CD8-positive, alpha-beta memory T cell (primary cell): ENCODE measurements around the gene CAPZA1. TPM values are rescaled to one million over a fixed set of nuclear protein-coding genes. Genes with fewer than 3 reads are reported as not detected.
A peak's percentile ranks its signal among the peaks of the same experiment; 100 is the strongest.

Experiments
- CTCF ChIA-PET: fragments of 350-600 bp; sonication (Branson Sonifier 250); formaldehyde crosslinking; loops from one replicate; lab custom pipeline; 2021; ENCODE audit warnings: antibody characterized with exemption; lab: Charles Lee
- POLR2A ChIA-PET: fragments of 350-600 bp; sonication (Branson Sonifier 250); formaldehyde crosslinking; loops from one replicate; lab custom pipeline; 2021; ENCODE audit warnings: antibody characterized with exemption; lab: Charles Lee
- DNase-seq, 5 donors: peaks; one replicate each; pipeline versions ENCODE4 v3.0.0 to v3.0.0-alpha.2; 2020 to 2022; ENCODE audit warnings: mixed read lengths in 1 of 5
- H3K27ac ChIP-seq: one replicate; pipeline ENCODE4 v1.7.0; 2013; ENCODE audit warnings: low read depth, mild to moderate bottlenecking, low read length, moderate library complexity
- H3K27me3 ChIP-seq: 2 replicates; pipeline ENCODE4 v1.7.0; 2013; ENCODE audit warnings: low read length, mild to moderate bottlenecking; ENCODE audit not compliant: insufficient read depth, poor library complexity, severe bottlenecking
- H3K36me3 ChIP-seq: 2 replicates; pipeline ENCODE4 v1.7.0; 2013; ENCODE audit warnings: mild to moderate bottlenecking, low read length, moderate library complexity; ENCODE audit not compliant: insufficient read depth
- H3K4me1 ChIP-seq: 2 replicates; pipeline ENCODE4 v1.7.0; 2013; ENCODE audit warnings: mild to moderate bottlenecking, low read length, moderate library complexity; ENCODE audit not compliant: insufficient read depth
- H3K4me3 ChIP-seq: 2 replicates; pipeline ENCODE4 v1.7.0; 2013; ENCODE audit warnings: mild to moderate bottlenecking, low read length
- H3K9me3 ChIP-seq: 2 replicates; pipeline ENCODE4 v1.7.0; 2013; ENCODE audit warnings: mild to moderate bottlenecking, low read length
- H3K27ac Mint-ChIP-seq, 8 donors: one replicate each; pipeline ENCODE4 v1.8.0; 2020 to 2021; ENCODE audit warnings: mixed read lengths in 8 of 8, mild to moderate bottlenecking in 6 of 8, inconsistent platforms in 3 of 8, moderate library complexity in 3 of 8
- H3K27me3 Mint-ChIP-seq, 2 donors: one replicate each; pipeline ENCODE4 v1.8.0; 2020 to 2021; ENCODE audit warnings: mixed read lengths in 2 of 2, mild to moderate bottlenecking in 1 of 2, moderate library complexity in 1 of 2
- H3K36me3 Mint-ChIP-seq, 3 donors: one replicate each; pipeline ENCODE4 v1.8.0; 2020 to 2021; ENCODE audit warnings: mixed read lengths in 3 of 3, inconsistent platforms in 1 of 3, mild to moderate bottlenecking in 1 of 3
- H3K4me1 Mint-ChIP-seq, 3 donors: one replicate each; pipeline ENCODE4 v1.8.0; 2020 to 2021; ENCODE audit warnings: mixed read lengths in 3 of 3, inconsistent platforms in 1 of 3, mild to moderate bottlenecking in 1 of 3
- H3K4me3 Mint-ChIP-seq, 7 donors: one replicate each; pipeline ENCODE4 v1.8.0; 2020 to 2021; ENCODE audit warnings: mixed read lengths in 7 of 7, mild to moderate bottlenecking in 6 of 7, moderate library complexity in 4 of 7, inconsistent platforms in 2 of 7
- H3K9me3 Mint-ChIP-seq, 5 donors: one replicate each; pipeline ENCODE4 v1.8.0; 2020 to 2022; ENCODE audit warnings: mixed read lengths in 5 of 5, mild to moderate bottlenecking in 3 of 5, moderate library complexity in 2 of 5, inconsistent platforms in 1 of 5
- polyA plus RNA-seq: library from polyadenylated mRNA; unstranded; fragments of 300-500 nt; fragmentation: Illumina TruSeq; gene quantifications from one replicate; pipeline ENCODE4 v1.2.3, GENCODE V29; 2021
- total RNA-seq, 2 experiments: library from RNA; stranded (reverse); gene quantifications; one replicate each; pipeline ENCODE4 v1.2.3, GENCODE V29; 2021

CAPZA1 gene
- total and polyA plus RNA-seq, 3 experiments from 2014 or later, result 212 to 266 (median 255) TPM

GRCh38 chr1:112718691-112719418 lies 99.2 kb downstream of the CAPZA1 start:
- POLR2A ChIA-PET, result no interaction called here
- Mint-ChIP-seq H3K9me3 (no peaks in the 10 kb centered on the region), H3K4me1 (peaks cover 24 to 37% (median 24%) of the 10 kb centered on the region in 3 donors), H3K27ac (peak overlapping the region in 1 of 8 donors; percentile 84), H3K36me3 (peaks cover 0 to 3% (median 2%) of the 10 kb centered on the region in 3 donors), H3K27me3 (peaks cover 11 to 27% of the 10 kb centered on the region in 2 donors), H3K4me3 (peak overlapping the region in 4 of 7 donors; percentile 27 to 46 (median 42))
- H3K4me1 ChIP-seq, result peaks cover 19% of the 10 kb centered on the region
- CTCF ChIA-PET, result interaction anchor here (0.6 to 3.7 kb wide), 21 partner anchors 8 to 963 kb away, joined by 3 to 23 read pairs (median 3); partner anchors contain the start of genes LRIG2, MOV10, SLC16A1 and ST7L
- no peaks in the 10 kb centered on the region for H3K36me3 ChIP-seq
- H3K27ac ChIP-seq, result no peak overlapping the region
- no peaks in the 10 kb centered on the region for H3K9me3 ChIP-seq
- DNase-seq, result peak; percentile 59 to 79 (median 67)
- H3K27me3 ChIP-seq, result peaks cover 13% of the 10 kb centered on the region
- no peak overlapping the region for H3K4me3 ChIP-seq

GRCh38 chr1:112719706-112720105 lies 100.1 kb downstream of the CAPZA1 start:
- Mint-ChIP-seq H3K4me3 (no peak overlapping the region), H3K27ac (no peak overlapping the region), H3K4me1 (peaks cover 17 to 29% (median 21%) of the 10 kb centered on the region in 3 donors), H3K9me3 (no peaks in the 10 kb centered on the region), H3K36me3 (peaks cover 0 to 2% (median 1%) of the 10 kb centered on the region in 3 donors), H3K27me3 (peaks cover 9 to 24% of the 10 kb centered on the region in 2 donors)
- H3K27me3 ChIP-seq, result peaks cover 8% of the 10 kb centered on the region
- H3K4me3 ChIP-seq, result no peak overlapping the region
- no peaks in the 10 kb centered on the region for H3K9me3 ChIP-seq
- no peaks in the 10 kb centered on the region for H3K36me3 ChIP-seq
- CTCF ChIA-PET, result interaction anchor here (0.6 to 3.7 kb wide), 14 partner anchors 10 to 370 kb away, joined by 3 to 23 read pairs (median 4); partner anchors contain the start of genes LRIG2, MOV10 and SLC16A1
- no peak for DNase-seq
- H3K27ac ChIP-seq, result no peak overlapping the region
- H3K4me1 ChIP-seq, result peaks cover 10% of the 10 kb centered on the region
- POLR2A ChIA-PET, result no interaction called here

- Mint-ChIP-seq H3K9me3 (no peaks in the 10 kb centered on the region), H3K4me3 (no peak overlapping the region), H3K27ac (no peak overlapping the region), H3K4me1 (peaks cover 15 to 24% (median 17%) of the 10 kb centered on the region in 3 donors), H3K27me3 (peaks cover 10 to 24% of the 10 kb centered on the region in 2 donors), H3K36me3 (peaks cover 0 to 1% (median 0%) of the 10 kb centered on the region in 3 donors)
- no peaks in the 10 kb centered on the region for H3K36me3 ChIP-seq
- ChIA-PET POLR2A (no interaction called here), CTCF (interaction anchor here (1.3 to 3.7 kb wide), 4 partner anchors 9 to 352 kb away, joined by 5 to 23 read pairs (median 10); partner anchors contain the start of gene LRIG2)
- H3K27ac ChIP-seq, result no peak overlapping the region
- peaks cover 7% of the 10 kb centered on the region for H3K4me1 ChIP-seq
- no peak overlapping the region for H3K4me3 ChIP-seq
- peaks cover 8% of the 10 kb centered on the region for H3K27me3 ChIP-seq
- no peaks in the 10 kb centered on the region for H3K9me3 ChIP-seq
- DNase-seq, result no peak
Observed at GRCh38 chr1:112720800-112721199, 101.2 kb downstream of the CAPZA1 start.

Other genes starting within 250 kb of the CAPZA1 start
- 1 to 10 TPM; 2.3 to 2.5 TPM for gene CTTNBP2NL, start 223.6 kb upstream of the CAPZA1 start, total RNA-seq
- gene CTTNBP2NL, start 223.6 kb upstream of the CAPZA1 start, polyA plus RNA-seq, result 0.07 TPM
- under 1 TPM; 0.09 to 0.13 TPM for gene WNT2B, start 110.9 kb upstream of the CAPZA1 start, total RNA-seq
- 0.09 TPM for gene WNT2B, start 110.9 kb upstream of the CAPZA1 start, polyA plus RNA-seq
- gene ST7L, start 691 bp upstream of the CAPZA1 start, total RNA-seq, result 10 to 100 TPM; 11.6 to 12.2 TPM
- gene ST7L, start 691 bp upstream of the CAPZA1 start, polyA plus RNA-seq, result 11.3 TPM
- 10 to 100 TPM; 29.9 to 31.0 TPM for gene MOV10, start 54.8 kb downstream of the CAPZA1 start, total RNA-seq
- gene MOV10, start 54.8 kb downstream of the CAPZA1 start, polyA plus RNA-seq, result 33.7 TPM
- gene RHOC, start 87.3 kb downstream of the CAPZA1 start, total RNA-seq, result 10 to 100 TPM; 20.3 to 23.0 TPM
- 53.2 TPM for gene RHOC, start 87.3 kb downstream of the CAPZA1 start, polyA plus RNA-seq
- under 1 TPM in 1 of 2 experiments, not detected in 1; 0.33 TPM for gene PPM1J, start 95.5 kb downstream of the CAPZA1 start, total RNA-seq
- not detected for gene PPM1J, start 95.5 kb downstream of the CAPZA1 start, polyA plus RNA-seq